ENCODE data around the gene NEURL1. TPM values are rescaled to one million over a fixed set of nuclear protein-coding genes. Genes with fewer than 3 reads are reported as not detected.

The NEURL1 gene
- total and polyA plus RNA-seq, 2 donors (not counting 1 experiment from before 2014, with no cell fraction given): 0.30 to 0.57 TPM

DNA sequence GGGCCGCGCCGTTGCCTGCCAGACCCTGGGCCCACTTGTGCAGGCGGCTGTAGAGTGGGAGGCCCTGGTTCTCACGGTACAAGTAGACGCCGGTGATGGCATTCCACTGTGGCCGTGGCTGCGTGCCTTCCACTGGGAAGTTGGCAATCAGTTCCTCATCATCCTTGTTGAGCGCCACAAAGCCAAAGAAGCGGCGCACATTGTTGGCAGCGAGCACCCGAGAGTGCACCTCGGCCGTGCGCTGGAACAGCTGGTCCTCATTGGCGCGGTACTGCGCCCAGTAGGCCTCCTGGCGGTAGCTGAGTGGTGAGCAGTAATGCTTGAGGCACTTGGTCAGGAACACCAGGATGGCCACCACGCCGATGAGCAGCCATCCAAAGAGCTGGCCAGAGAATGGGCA, 46.3 kb upstream of the NEURL1 start:
- ChIA-PET POLR2A (no interaction called here), CTCF (interaction anchor here (1.6 to 3.1 kb wide), 3 partner anchors 29 to 36 kb away, joined by 3 to 8 read pairs (median 7); no protein-coding TSS in a partner anchor)
- DNase-seq: no peak
- H3K4me1 ChIP-seq (ENCODE audit: control insufficient read depth in 2 of 2, insufficient read depth in 2 of 2, low read length in 2 of 2): peaks cover 13 to 30% of the 10 kb centered on the region in 2 donors
- no peak for ATAC-seq (ENCODE audit: low read depth)
- no peak overlapping the region for H2AFZ ChIP-seq (ENCODE audit: insufficient read depth, low read depth, low read length, poor library complexity, severe bottlenecking)
- H3K4me2 ChIP-seq (replicated peaks; ENCODE audit: low read depth, low read length, poor library complexity, severe bottlenecking): no peak overlapping the region
- intact Hi-C loops (cut with micrococcal nuclease): no loop called here
- 97% methylated on average over 23 of the region's 23 CpGs for WGBS (ENCODE audit: insufficient coverage)
- H4K20me1 ChIP-seq (ENCODE audit: control insufficient read depth, insufficient read depth, low read length, poor library complexity, severe bottlenecking): no peaks in the 10 kb centered on the region
- H3K27me3 ChIP-seq (replicated peaks in 1 of 4; ENCODE audit: control extremely low read depth in 1 of 4, control insufficient read depth in 3 of 4, insufficient read depth in 4 of 4, low read length in 3 of 4): no peaks in the 10 kb centered on the region
- Mint-ChIP-seq H3K9me3 (ENCODE audit: insufficient read depth) (no peaks in the 10 kb centered on the region), H3K4me3 (no peak overlapping the region), H3K27me3 (no peaks in the 10 kb centered on the region), H3K27ac (peak overlapping the region; percentile 37), H3K4me1 (peaks cover 30% of the 10 kb centered on the region)
- peaks cover 0 to 52% of the 10 kb centered on the region in 2 experiments for H3K36me3 ChIP-seq (replicated peaks in 1 of 2; ENCODE audit: control extremely low read depth in 1 of 2, control insufficient read depth in 1 of 2, extremely low read depth in 1 of 2, insufficient read depth in 2 of 2, low read length in 1 of 2)
- H3K79me2 ChIP-seq (ENCODE audit: control insufficient read depth, insufficient read depth, low read length): peaks cover 12% of the 10 kb centered on the region
- no peak overlapping the region for H3K4me3 ChIP-seq (ENCODE audit: control extremely low read depth in 1 of 5, extremely low read depth in 1 of 5, insufficient read depth in 1 of 5, low read depth in 2 of 5, low read length in 4 of 5)
- no peak overlapping the region for H3K27ac ChIP-seq (ENCODE audit: low read length in 2 of 2)
- no peak overlapping the region for H3K9ac ChIP-seq (ENCODE audit: low read length)
- H3K9me3 ChIP-seq (ENCODE audit: control extremely low read depth in 1 of 3, control insufficient read depth in 2 of 3, insufficient read depth in 1 of 3, low read length in 2 of 3): no peaks in the 10 kb centered on the region
- TF ChIP-seq, protein P1, sequence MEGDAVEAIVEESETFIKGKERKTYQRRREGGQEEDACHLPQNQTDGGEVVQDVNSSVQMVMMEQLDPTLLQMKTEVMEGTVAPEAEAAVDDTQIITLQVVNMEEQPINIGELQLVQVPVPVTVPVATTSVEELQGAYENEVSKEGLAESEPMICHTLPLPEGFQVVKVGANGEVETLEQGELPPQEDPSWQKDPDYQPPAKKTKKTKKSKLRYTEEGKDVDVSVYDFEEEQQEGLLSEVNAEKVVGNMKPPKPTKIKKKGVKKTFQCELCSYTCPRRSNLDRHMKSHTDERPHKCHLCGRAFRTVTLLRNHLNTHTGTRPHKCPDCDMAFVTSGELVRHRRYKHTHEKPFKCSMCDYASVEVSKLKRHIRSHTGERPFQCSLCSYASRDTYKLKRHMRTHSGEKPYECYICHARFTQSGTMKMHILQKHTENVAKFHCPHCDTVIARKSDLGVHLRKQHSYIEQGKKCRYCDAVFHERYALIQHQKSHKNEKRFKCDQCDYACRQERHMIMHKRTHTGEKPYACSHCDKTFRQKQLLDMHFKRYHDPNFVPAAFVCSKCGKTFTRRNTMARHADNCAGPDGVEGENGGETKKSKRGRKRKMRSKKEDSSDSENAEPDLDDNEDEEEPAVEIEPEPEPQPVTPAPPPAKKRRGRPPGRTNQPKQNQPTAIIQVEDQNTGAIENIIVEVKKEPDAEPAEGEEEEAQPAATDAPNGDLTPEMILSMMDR (IDR thresholded peaks at IDR 0.05): no peak
- TF ChIP-seq EZH2 (IDR thresholded peaks at IDR 0.05; ENCODE audit: borderline replicate concordance, insufficient read depth, low read depth, low read length, poor library complexity, severe bottlenecking): no peak

DNA sequence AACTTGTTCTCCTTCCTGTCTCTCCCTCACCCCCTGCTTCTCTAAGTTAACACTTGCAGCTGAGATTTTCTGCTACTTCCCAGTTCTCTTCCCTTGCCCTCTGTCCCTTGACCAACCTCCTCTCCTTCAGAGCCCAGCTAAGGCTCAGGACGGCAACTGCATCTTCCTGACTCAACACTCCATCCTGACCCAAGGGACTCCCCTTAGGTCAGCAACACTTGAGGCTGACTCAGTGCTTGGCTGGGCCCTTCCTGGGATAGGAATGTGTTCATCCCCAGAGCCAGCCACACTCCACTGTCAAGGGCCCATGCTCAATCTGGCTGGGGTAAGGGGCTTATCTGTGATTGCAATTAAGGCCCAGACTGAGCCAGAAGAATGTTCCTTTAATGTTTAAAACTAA, 44.8 kb upstream of the NEURL1 start:
- Histone ChIP-seq H3K4me3 (ENCODE audit: control extremely low read depth in 1 of 5, extremely low read depth in 1 of 5, insufficient read depth in 1 of 5, low read depth in 2 of 5, low read length in 4 of 5) (no peak overlapping the region), H4K20me1 (ENCODE audit: control insufficient read depth, insufficient read depth, low read length, poor library complexity, severe bottlenecking) (no peaks in the 10 kb centered on the region), H3K4me2 (replicated peaks; ENCODE audit: low read depth, low read length, poor library complexity, severe bottlenecking) (no peak overlapping the region), H3K79me2 (ENCODE audit: control insufficient read depth, insufficient read depth, low read length) (peaks cover 18% of the 10 kb centered on the region), H2AFZ (ENCODE audit: insufficient read depth, low read depth, low read length, poor library complexity, severe bottlenecking) (no peak overlapping the region), H3K27me3 (replicated peaks in 1 of 4; ENCODE audit: control extremely low read depth in 1 of 4, control insufficient read depth in 3 of 4, insufficient read depth in 4 of 4, low read length in 3 of 4) (peaks cover 0 to 6% (median 0%) of the 10 kb centered on the region in 4 experiments), H3K36me3 (replicated peaks in 1 of 2; ENCODE audit: control extremely low read depth in 1 of 2, control insufficient read depth in 1 of 2, extremely low read depth in 1 of 2, insufficient read depth in 2 of 2, low read length in 1 of 2) (peaks cover 0 to 36% of the 10 kb centered on the region in 2 experiments), H3K4me1 (ENCODE audit: control insufficient read depth in 2 of 2, insufficient read depth in 2 of 2, low read length in 2 of 2) (peaks cover 20 to 39% of the 10 kb centered on the region in 2 donors), H3K9me3 (ENCODE audit: control extremely low read depth in 1 of 3, control insufficient read depth in 2 of 3, insufficient read depth in 1 of 3, low read length in 2 of 3) (no peaks in the 10 kb centered on the region), H3K9ac (ENCODE audit: low read length) (no peak overlapping the region), H3K27ac (ENCODE audit: low read length in 2 of 2) (peak overlapping the region in 1 of 2 donors; percentile 43)
- no peak for DNase-seq
- no peak for ATAC-seq (ENCODE audit: low read depth)
- intact Hi-C loops (cut with micrococcal nuclease): no loop called here
- WGBS (ENCODE audit: insufficient coverage): 88% methylated on average over 1 of the region's 1 CpG
- no peaks in the 10 kb centered on the region for H3K9me3 Mint-ChIP-seq (ENCODE audit: insufficient read depth)
- POLR2A ChIA-PET: no interaction called here
- peaks cover 42% of the 10 kb centered on the region for H3K4me1 Mint-ChIP-seq
- peak overlapping the region; percentile 73 for H3K27ac Mint-ChIP-seq
- H3K4me3 Mint-ChIP-seq: no peak overlapping the region
- TF ChIP-seq, protein P1 (IDR thresholded peaks at IDR 0.05): no peak
- no peak for TF ChIP-seq EZH2 (IDR thresholded peaks at IDR 0.05; ENCODE audit: borderline replicate concordance, insufficient read depth, low read depth, low read length, poor library complexity, severe bottlenecking)
- CTCF ChIA-PET: interaction anchor here (0.7 to 7.1 kb wide), 3 partner anchors 24 to 31 kb away, joined by 3 to 50 read pairs (median 3); no protein-coding TSS in a partner anchor
- no peaks in the 10 kb centered on the region for H3K27me3 Mint-ChIP-seq
